Stimulated activated CD4-positive, alpha-beta T cell treated with anti-CD3 and anti-CD28 coated beads, TNF-alpha, amount 100 ng/mL, for 1 hour (primary cell): ENCODE measurements around the gene MYOM3.
A peak's percentile ranks its signal among the peaks of the same experiment; 100 is the strongest.
"Not testable (repeated sequence)": the region's sequence is repeated elsewhere in the genome, so short reads cannot be mapped to it uniquely, and the experiment has no call there.

Experiments
- DNase-seq, 3 donors: peaks; one replicate each; pipeline ENCODE4 v3.0.0-alpha.2; 2020; ENCODE audit warnings: low read depth in 3 of 3, low spot score in 1 of 3

Gene MYOM3

DNA sequence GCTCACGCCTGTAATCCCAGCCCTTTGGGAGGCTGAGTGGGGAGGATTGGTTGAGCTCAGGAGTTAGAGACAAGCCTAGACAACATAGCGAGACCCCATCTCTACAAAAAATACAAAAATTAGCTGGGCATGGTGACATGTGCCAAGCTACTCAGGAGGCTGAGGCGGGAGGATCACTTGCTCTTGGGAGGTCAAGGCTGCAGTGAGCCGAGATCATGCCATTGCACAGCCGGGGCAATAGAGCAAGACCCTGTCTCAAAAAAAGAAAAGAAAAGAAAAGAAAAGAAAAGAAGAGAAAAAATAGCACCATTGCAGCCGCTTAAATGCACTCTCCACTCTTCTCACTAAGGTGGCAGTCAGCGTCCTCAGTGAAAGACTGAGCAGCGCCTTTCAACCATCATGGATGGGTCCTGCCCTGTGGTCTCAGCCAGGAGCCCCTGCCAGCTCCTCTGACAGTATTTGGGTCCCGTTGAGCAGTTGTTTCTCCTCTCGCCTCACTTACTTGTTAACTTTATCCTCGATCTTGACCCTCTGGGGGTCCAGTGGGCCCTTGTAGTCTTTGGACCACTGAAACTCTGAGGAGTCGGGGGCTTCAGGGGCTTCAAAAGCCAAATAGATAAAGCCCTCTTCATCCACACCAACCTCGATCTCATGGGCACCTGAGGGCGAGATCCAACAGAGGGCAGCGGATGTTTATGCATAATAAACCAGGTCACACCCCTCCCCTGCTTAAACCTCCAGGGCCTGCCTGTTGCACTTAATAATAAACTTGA, 36.9 kb downstream of the MYOM3 start:
- DNase-seq = no peak

DNA sequence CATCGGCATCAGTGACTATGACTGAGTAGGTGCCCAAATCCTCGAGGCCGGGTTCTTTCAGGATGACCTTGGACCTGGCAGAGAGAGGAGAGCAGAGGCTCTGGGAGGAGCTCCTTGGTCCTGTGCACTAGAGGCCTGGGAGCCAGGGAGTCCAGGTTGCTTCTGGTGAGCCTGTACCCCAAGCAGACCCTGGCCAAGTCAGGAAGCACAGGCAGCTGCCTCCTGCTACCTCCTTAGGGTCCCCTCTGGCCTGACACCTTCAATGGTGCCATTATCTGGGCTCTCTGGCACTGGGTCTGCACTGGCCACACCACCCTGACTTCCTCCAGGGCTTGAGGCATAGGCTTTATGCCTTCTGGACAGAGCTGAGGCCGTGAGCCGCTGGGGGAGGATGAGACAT, 37.7 kb downstream of the MYOM3 start:
- no peak for DNase-seq

DNA sequence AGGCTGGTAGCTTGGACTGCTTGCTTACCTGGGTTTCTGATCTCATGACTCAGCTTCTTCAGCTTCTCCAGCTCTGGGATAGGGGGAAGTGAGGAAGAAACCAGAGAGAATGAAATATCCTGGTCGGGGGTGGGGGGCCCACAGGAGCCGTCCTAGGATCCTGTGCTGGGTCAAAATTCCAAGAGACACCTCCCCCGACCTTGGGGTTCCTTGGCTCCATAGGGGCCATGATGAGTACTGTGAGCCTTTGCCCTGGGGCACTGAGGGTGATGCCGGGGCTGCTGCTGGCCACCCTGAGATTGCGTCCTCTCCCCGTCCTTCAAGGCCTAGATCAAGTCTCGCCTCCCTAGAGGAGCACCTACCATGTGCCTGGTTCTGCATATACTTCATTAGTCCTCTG, 40.0 kb downstream of the MYOM3 start:
- no peak for DNase-seq

DNA sequence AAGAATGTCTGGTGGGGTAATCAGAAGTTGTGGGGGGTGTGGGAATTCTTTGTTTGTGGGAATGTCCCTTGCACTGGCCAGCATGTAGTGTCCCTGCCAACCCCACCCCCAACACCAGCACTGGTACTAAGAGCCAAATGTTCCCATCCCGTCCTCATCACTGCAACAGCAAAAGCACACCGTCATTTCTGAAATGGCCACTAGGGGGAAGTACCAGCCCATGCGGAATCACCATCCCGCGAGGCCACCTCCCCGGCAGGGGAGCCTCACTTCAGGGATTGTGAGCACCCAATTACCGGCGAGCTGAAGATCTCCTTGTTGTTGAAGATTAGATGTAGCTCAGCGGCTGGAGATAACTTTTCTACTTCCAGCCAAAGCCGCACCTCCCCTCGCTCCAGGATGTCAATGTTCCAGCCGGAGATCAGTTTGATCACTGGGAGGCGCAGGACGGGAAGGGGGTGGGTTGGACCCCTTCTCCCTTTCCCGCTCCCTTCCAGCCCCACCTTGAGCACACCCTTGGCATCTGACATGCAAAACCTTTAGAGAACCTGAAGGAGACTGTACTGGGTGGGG, 41.0 kb downstream of the MYOM3 start:
- DNase-seq = peak; percentile 35 to 48 (median 42)

DNA sequence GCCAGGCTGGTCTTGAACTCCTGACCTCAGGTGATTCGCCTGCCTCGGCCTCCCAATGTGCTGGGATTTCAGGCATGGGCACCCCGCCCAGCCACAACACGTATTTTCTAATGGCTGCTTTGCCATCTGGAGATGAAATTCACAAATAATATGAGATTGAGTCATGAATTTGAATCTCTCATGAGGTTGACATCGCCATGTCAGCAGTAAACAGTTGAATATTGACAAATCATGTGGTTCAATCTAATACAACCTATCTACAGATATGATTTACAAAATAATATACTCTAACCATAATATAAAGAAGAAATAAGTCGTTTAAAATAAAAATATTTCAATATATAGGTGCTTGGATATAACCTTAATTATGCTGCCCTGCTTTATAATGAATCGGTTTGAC, 42.1 kb downstream of the MYOM3 start:
- no peak for DNase-seq

DNA sequence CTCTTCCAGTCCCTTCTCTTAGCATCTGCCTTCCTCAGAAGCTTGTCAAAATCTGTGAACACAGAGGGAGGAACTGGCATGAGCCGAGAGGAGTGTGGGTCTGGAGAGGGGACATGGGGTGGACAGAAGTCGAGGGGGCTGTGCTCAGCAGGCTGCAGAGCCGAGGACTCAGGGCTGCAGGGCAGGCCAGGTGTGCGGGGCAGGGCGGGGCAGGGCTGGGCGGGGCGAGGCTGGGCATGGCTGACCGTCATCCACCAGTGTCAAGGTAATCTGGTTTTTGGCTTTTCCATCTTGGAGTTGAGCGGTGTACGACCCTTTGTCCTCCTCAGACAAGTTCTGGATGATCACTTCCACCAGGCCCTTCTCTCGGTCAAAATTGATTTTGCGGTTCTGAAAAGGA, 44.0 kb downstream of the MYOM3 start:
- DNase-seq = no peak

DNA sequence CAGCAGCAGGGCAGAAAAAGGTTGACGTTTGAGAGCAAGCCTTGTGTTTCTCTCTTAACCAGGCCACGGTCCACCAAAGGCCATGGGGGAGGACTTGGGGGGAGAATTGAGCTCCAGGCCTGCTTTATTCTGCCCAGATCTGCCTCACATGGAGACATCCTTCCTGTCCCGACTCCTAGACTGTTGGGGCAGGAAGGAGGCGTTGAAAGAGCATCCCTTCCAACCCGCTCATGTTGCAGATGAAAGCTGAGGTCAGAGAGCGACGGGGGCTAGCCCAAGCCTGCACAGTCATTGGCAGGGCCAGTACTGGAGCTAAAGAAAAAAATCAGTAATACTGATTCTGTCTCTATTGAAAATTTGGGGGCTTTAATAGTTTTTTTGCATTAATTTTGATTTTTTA, 46.6 kb downstream of the MYOM3 start:
- no peak for DNase-seq

DNA sequence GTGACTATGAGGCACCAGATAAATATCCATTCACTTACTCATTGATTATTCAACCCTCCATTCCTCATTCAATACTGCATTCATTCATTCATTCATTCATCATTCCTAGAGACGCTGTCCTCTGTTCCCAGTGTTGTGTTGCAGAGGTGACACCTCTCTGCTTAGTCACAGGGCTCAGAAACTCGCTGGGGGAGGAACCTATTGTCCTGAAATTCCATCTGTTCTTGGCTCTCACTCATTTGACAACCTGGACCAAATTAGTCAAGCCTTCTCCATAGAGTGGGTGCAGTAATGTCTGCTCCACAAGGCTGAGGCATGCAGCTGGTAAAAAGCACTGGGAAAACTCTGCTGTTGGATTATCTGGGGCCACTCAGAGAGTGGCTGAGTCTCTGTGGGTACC, 49.7 kb downstream of the MYOM3 start:
- no peak for DNase-seq

DNA sequence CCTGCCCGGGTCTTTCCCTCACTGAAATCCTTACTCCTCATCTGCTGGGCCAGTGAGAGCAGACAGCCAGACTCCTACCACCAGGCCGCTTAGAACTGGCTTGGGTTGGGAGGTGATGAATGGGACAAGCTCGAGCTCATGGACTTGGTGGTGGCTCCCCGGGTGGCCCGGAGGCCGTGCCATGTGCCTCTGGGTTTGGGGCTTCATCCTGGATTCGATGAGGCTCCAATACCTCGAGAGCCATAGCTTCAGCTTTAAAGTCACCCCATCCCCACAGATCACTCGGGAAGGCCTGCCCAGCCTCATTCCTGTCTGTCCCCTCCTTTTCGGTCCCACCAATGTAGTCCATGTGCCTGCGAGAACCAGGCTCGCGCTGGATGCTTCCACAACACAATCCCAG, 51.5 kb downstream of the MYOM3 start:
- DNase-seq = no peak

DNA sequence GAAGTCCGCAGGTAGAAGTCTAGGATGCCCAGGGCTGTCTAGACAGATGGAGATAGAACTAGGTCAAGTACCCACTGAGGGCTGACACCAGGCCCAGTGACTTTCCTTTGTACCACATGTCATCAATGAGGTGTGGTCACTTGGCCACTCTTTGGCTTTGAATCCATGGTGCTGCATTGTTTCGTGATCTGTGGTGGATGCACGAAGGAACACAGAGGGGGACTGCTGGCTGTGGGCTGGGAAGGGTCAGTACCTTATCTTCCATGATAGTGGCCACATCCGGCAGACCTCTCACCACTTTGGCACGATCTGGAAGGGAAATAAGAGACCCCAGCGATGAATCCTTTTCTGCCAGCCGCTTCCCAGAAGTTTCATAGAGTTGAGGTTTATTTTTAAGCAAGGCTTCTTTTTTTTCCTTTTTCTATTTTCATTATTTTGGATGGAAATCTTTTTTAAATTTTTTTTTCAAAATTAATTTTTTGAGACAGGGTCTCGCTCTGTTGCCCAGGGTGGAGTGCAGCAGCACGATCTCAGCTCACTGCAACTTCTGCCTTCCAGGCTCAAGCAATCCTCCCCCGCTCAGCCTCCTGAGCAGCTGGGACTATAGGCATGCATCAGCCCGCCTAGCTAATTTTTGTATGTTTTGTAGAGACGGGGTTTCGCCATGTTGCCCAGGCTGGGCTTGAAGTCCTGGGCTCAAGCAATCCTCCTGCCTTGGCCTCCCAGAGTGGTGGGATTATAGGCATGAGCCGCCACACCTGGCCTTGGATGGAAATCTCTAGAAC, 53.1 kb downstream of the MYOM3 start:
- no peak for DNase-seq

DNA sequence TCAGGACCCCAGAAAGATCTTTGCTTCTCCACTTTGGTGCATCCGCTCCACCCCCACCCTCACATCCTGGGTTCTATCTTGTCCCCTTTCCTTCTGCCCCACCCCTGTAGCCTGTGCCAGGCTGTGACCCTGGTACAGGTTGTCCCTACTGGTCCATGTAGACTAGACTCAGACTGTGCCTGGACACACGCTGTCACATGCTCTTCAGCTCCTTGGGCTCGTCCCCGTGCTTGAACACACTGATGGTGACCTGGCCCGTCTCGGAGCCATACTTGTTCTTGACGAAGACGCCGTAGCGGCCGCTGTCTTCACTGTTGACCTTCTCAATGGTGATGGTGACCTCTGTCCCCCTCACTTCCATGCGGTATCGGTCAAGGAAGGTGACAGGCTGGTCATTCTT, 54.8 kb downstream of the MYOM3 start:
- no peak for DNase-seq

DNA sequence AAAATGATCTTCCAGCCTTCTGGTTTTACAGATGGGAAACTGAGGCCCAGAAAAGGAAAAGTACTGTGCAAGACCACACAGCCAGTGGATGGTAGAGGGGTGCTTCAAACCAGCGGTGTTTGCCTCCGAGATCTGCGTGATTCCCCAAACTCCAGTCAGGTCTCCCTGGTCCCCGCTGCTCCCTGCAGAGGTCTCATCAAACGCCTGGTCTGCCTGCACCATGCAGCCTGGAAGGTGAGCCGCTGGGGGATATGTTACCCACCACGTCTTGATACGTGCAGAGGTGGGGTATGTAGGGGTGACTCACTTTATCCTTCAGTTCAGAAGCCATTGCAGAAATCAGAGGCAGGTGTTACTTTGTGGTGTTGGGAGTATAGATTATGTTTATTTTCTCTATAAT, 56.3 kb downstream of the MYOM3 start:
- no peak for DNase-seq

DNA sequence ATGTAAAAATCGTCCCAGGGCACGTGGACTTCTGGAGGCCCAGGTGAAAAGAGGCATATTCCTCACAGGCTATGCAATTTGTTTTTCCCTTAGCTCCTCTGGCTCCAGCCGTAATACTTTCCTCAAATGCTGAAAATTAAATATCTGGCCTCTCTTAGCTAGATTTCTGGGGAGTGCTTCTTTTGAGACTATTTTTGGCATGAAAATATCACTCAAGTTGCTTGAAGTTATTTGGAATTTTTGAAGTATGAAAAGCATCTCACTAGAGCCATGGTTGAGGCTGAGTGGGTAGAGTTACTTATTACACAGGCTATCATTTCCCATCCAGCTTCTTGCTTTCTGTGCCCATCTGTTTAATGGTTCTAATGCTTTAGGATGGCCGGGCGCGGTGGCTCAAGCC, 59.7 kb downstream of the MYOM3 start:
- DNase-seq = no peak

DNA sequence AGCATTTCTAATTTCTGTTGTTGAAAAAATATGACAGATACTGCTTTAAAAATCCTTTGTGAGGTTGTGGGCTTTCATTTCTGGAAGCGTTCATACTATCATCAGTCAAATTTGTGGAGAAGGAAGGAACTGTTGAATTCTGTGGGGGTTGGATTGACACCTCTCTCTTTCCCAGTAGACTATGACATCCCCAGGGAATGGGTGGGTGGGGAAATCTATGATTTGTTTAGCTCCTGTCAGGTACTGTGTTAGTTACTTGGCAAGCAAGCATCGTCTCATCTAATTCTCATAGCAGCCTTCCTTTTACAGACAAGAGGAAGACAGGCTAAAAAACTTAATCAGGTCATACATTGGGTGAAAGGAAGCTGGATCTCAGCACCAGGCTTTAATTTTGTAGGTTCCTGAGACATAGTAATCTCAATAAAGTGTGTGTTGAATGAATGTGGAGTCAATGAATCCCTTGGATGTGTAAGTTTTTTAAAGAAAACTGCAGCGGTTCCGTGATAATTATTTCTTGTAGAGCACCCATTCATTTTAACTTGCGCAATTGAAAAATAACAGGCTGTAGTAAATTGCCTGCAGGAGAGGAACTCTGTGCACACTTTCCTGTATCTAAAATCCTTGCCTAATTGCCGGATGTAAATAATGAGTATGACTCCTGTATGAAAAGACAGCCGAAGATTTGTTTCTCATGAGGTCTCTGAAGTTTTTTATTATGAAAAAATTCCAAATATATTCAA, 60.6 kb downstream of the MYOM3 start:
- no peak for DNase-seq

DNA sequence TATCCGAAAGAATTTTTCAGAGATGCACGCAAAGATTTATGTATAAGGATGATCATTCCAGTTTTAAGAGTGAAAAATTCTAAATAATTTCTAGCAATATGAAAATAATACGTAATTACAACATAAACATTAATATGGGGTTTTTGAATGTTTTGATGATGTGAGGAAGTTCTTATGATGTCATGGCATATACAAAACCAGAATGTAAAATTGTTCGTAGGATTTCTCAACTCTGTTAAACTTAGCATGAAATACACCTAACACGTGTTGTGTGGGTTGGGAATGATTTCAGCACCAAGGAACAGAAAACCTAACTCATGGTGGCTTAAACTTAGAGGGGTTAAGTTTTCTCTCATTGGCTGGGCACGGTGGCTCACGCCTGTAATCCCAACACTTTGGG, 62.2 kb downstream of the MYOM3 start:
- DNase-seq = no peak

DNA sequence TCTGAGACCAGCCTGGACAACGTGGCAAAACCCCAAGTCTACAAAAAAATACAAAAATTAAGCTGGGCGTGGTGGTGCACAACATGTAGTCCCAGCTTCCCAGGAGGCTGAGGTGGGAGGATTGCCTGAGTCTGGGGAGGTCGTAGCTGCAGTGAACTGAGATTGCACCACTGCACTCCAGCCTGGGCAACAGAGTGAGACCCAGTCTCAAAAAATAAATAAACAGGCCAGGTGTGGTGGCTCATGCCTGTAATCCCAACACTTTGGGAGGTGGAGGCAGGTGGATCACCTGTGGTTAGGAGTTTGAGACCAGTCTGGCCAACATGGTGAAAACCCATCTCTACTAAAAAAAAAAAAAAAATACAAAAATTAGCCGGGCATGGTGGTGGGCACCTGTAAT, 63.0 kb downstream of the MYOM3 start:
- not testable (repeated sequence) for DNase-seq

DNA sequence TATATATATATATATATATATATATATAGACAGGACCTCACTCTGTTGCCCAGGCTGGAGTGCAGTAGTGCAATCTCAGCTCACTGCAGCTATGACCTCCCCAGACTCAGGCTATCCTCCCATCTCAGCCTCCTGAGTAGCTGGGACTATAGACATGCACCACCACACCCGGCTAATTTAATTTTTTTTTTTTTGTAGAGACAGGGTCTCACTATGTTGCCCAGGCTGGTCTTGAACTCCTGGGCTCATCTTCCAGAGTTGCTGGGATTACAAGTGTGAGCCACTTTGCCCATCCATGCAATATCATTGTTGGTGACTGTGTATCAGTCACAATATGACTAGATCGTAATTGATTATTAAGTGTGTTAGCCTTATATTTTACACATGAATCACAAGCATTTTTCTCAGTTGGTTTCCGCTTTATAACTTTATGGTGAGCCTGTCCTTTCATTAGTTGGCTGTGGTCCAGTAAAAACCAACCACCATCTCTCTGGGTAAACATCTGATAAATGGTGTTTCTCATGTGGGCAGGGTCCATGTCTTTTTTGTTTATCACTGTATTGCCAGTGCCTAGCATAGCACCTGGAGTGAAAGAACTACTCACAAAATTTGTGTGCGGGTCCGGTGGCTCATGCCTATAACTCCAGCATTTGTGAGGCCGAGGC, 63.6 kb downstream of the MYOM3 start:
- DNase-seq = no peak

DNA sequence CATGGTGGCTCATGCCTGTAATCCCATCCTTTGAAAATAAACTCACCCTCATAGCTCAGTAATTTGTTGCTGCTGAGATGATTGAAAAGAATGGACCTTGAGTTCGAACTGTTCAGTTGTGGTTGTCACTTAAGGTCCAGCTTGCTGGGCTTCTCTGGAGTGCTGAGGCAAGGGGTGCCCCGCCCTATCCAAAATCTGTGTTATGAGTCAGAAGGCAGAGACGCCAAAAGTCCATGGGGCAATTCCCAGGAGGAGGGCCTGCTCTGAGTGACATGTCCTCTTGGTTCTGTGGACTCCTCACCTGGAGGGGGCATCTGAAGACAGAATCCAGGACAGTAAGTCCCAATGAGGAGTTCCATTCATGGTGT, 64.8 kb downstream of the MYOM3 start:
- DNase-seq = no peak

DNA sequence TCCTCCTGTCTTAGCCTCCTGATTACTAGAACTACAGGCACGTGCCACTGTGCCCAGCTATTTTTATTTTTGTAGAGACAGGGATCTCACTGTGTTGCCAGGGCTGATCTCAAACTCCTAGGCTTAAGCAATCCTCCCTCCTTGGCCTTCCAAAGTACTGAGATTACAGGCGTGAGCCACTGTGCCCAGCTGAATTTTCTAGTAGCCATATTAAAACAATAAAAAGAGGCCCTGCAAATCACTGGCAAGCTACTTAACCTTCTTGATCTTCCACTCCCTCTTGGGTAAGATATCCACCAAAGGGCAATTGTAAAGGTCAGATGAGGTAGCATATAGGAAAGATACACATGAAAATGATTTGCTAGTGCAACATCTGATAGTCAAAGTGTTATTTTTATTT, 66.2 kb downstream of the MYOM3 start:
- no peak for DNase-seq

DNA sequence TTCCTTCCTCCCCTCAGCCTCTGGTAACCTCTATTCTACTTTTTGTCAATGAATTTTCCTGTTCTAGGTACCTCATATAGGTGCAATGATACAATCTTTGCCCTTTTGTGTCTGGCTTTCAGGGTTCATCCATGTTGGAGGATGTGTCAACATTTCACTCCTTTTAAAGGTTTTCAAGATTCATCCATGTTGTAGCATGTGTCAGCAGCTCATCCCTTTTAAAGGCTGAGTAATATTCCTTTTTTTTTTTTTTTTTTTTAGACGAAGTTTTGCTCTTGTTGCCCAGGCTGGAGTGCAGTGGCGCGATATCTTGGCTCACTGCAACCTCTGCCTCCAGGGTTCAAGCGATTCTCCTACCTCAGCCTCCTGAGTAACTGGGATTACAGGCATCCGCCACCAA, 67.3 kb downstream of the MYOM3 start:
- DNase-seq = not testable (repeated sequence)

DNA sequence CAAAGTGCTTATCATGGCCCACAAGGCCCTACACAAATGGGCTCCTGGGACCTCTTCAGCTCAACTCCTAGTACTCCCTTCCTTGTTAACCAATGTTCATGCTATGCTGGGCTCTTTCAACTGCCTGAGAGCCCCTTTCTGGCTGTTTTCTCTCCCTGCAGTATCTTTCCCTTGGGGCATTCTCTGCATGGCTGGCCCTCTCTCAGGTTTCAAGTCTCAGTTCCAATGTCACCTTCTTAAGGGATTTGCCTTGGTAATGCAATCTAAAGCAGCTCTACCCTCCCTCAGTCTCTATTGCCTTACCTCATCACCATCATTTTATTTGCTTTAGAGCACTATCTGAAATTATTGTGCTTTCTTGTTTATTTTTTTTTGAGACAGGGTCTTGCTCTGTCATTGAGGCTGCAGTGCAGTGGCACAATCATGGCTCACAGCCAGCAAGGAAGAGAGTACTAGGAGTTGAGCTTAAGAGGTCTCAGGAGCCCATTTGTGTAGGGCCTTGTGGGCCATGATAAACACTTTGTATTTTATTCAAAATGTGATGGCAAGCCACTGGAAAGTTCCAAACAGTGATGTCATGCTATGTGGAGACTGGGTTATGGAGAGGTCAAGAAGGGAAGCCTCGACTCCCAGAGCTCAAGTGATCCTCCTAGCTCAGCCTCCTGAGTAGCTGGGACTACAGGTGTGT, 68.4 kb downstream of the MYOM3 start:
- DNase-seq = no peak
